Measurements from ENCODE around the gene GALNT7. TPM values are rescaled to one million over a fixed set of nuclear protein-coding genes. Genes with fewer than 3 reads are reported as not detected.
"Not testable (repeated sequence)": the region's sequence is repeated elsewhere in the genome, so short reads cannot be mapped to it uniquely, and the experiment has no call there.

The GALNT7 gene
- total RNA-seq, 1 donor from 2014 or later: 36.2 TPM

- no peak overlapping the region for H3K27ac Mint-ChIP-seq (ENCODE audit: unreplicated experiment)
- no peaks in the 10 kb centered on the region for H3K27me3 Mint-ChIP-seq (ENCODE audit: low read depth)
- H3K36me3 Mint-ChIP-seq (ENCODE audit: low read depth): peaks cover 3% of the 10 kb centered on the region
- no peaks in the 10 kb centered on the region for H3K4me1 Mint-ChIP-seq
- no peak overlapping the region for H3K4me3 Mint-ChIP-seq
- peaks cover 5% of the 10 kb centered on the region for H3K9me3 Mint-ChIP-seq
- no peak for DNase-seq (ENCODE audit: low read depth, low spot score)
- TF ChIP-seq, protein P1, sequence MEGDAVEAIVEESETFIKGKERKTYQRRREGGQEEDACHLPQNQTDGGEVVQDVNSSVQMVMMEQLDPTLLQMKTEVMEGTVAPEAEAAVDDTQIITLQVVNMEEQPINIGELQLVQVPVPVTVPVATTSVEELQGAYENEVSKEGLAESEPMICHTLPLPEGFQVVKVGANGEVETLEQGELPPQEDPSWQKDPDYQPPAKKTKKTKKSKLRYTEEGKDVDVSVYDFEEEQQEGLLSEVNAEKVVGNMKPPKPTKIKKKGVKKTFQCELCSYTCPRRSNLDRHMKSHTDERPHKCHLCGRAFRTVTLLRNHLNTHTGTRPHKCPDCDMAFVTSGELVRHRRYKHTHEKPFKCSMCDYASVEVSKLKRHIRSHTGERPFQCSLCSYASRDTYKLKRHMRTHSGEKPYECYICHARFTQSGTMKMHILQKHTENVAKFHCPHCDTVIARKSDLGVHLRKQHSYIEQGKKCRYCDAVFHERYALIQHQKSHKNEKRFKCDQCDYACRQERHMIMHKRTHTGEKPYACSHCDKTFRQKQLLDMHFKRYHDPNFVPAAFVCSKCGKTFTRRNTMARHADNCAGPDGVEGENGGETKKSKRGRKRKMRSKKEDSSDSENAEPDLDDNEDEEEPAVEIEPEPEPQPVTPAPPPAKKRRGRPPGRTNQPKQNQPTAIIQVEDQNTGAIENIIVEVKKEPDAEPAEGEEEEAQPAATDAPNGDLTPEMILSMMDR (conservative IDR thresholded peaks at IDR 0.05): no peak
Observed at GRCh38 chr4:173214661-173215060, 46.0 kb downstream of the GALNT7 start.

GRCh38 chr4:173217075-173217474 is 48.5 kb downstream of the GALNT7 start:
- Mint-ChIP-seq H3K27me3 (ENCODE audit: low read depth) (no peaks in the 10 kb centered on the region), H3K27ac (ENCODE audit: unreplicated experiment) (no peak overlapping the region), H3K4me3 (no peak overlapping the region), H3K36me3 (ENCODE audit: low read depth) (peaks cover 7% of the 10 kb centered on the region), H3K9me3 (peaks cover 10% of the 10 kb centered on the region), H3K4me1 (no peaks in the 10 kb centered on the region)
- TF ChIP-seq, protein P1 (conservative IDR thresholded peaks at IDR 0.05): no peak
- no peak for DNase-seq (ENCODE audit: low read depth, low spot score)

DNA sequence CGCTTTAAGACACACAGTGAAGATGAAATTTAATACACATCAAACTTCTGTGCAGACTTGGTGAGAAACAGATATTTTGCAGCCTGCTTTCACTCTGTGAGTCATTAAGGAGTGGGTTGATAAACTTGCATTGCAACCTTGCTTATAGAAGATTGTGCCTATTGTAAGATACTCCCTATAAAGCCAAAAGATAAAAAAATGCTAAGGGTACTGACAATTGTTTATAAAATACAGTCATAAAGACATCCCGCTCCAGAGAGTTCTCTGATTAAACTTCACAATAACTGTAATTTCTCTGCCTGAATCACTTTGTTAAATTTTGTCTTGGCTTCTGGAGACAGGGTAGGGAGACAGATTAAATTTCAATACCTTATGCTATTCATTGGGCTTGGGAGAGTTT is 49.1 kb downstream of the GALNT7 start:
- no peak overlapping the region for H3K4me3 Mint-ChIP-seq

GRCh38 chr4:173218411-173219125 is 50.0 kb downstream of the GALNT7 start:
- Mint-ChIP-seq H3K9me3 (peaks cover 10% of the 10 kb centered on the region), H3K27me3 (ENCODE audit: low read depth) (no peaks in the 10 kb centered on the region), H3K27ac (ENCODE audit: unreplicated experiment) (no peak overlapping the region), H3K4me1 (no peaks in the 10 kb centered on the region), H3K36me3 (ENCODE audit: low read depth) (peaks cover 7% of the 10 kb centered on the region), H3K4me3 (no peak overlapping the region)
- no peak for DNase-seq (ENCODE audit: low read depth, low spot score)
- TF ChIP-seq, protein P1 (conservative IDR thresholded peaks at IDR 0.05): no peak

More for the DNA sequence above, 49.1 kb downstream of the GALNT7 start:
- H3K4me1 Mint-ChIP-seq: no peaks in the 10 kb centered on the region
- no peaks in the 10 kb centered on the region for H3K27me3 Mint-ChIP-seq (ENCODE audit: low read depth)
- peaks cover 10% of the 10 kb centered on the region for H3K9me3 Mint-ChIP-seq
- no peak overlapping the region for H3K27ac Mint-ChIP-seq (ENCODE audit: unreplicated experiment)
- no peak for DNase-seq (ENCODE audit: low read depth, low spot score)
- TF ChIP-seq, protein P1 (conservative IDR thresholded peaks at IDR 0.05): no peak
- peaks cover 7% of the 10 kb centered on the region for H3K36me3 Mint-ChIP-seq (ENCODE audit: low read depth)

DNA sequence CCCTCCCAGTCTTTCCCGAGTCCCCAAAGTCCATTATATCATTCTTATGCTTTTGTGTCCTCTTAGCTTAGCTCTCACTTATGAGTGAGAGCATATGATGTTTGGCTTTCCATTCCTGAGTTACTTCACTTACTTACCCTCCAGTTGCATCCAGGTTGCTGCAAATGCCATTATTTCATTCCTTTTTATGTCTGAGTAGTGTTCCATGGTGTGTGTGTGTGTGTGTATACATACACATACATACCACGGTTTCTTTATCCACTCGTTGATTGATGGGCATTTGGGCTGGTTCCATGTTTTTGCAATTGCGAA is 50.5 kb downstream of the GALNT7 start:
- not testable (repeated sequence) for H3K36me3 Mint-ChIP-seq (ENCODE audit: low read depth)

DNA sequence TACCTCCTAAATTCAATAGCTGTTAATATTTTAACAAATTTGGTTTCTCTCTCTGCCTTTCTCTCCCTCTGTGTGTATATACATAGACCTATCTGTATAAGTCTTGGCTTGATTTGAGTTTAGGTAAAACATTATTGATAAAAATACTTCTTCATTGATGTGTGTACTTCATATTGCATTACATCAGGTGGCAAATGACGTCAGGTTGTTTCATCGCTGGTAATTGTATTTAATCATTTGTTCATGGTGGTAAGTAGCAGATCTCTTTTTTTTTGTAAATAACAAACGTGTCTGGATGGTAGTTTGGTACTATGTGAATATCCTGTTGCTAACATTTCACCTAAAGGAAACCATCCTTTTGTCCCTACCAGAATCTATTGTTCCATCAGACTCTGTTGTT is 55.1 kb downstream of the GALNT7 start:
- DNase-seq (ENCODE audit: low read depth, low spot score): no peak
- H3K27me3 Mint-ChIP-seq (ENCODE audit: low read depth): no peaks in the 10 kb centered on the region
- TF ChIP-seq, protein P1 (conservative IDR thresholded peaks at IDR 0.05): no peak
- H3K36me3 Mint-ChIP-seq (ENCODE audit: low read depth): peaks cover 10% of the 10 kb centered on the region
- peaks cover 10% of the 10 kb centered on the region for H3K9me3 Mint-ChIP-seq
- H3K4me3 Mint-ChIP-seq: no peak overlapping the region
- no peaks in the 10 kb centered on the region for H3K4me1 Mint-ChIP-seq
- H3K27ac Mint-ChIP-seq (ENCODE audit: unreplicated experiment): no peak overlapping the region

More for the DNA sequence above, 50.5 kb downstream of the GALNT7 start:
- H3K27ac Mint-ChIP-seq (ENCODE audit: unreplicated experiment); DNase-seq (ENCODE audit: low read depth, low spot score); H3K4me3 Mint-ChIP-seq; H3K27me3 Mint-ChIP-seq (ENCODE audit: low read depth); H3K4me1 Mint-ChIP-seq: not testable (repeated sequence)
- peaks cover 10% of the 10 kb centered on the region for H3K9me3 Mint-ChIP-seq
